ENCODE data around the gene ZNF462.

ZNF462 gene

DNA sequence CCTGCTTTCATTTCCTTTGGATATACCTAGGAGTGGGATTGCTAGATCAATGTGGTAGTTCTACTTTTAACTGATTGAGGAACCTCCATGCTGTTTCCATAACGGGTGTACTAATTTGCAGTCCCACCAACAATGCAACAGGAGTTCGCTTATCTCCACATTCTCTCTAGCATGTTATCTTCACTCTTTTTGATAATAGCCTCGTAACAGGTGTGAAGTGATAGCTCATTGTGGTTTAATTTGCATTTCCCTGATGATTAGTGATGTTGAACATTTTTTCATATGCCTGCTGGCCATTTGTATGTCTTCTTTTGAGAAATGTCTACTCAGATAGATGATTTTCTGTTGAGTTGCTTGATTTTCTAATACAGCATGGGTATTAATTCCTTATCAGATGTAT lies 142.2 kb downstream of the ZNF462 start:
- POLR2A ChIA-PET: no interaction called here
- no peak for TF ChIP-seq SP1 (IDR thresholded peaks at IDR 0.05)
- DNase-seq (ENCODE audit: extremely low spot score): no peak
- CTCF ChIA-PET: no interaction called here

- CTCF ChIA-PET: no interaction called here
- TF ChIP-seq FOXK2 (IDR thresholded peaks at IDR 0.05): no peak
- no peak for TF ChIP-seq ARNT (IDR thresholded peaks at IDR 0.05)
- TF ChIP-seq CTBP1 (IDR thresholded peaks at IDR 0.05; ENCODE audit: borderline replicate concordance): no peak
- TF ChIP-seq TARDBP (IDR thresholded peaks at IDR 0.05): no peak
- no peak for TF ChIP-seq FOXM1 (IDR thresholded peaks at IDR 0.05; ENCODE audit: borderline replicate concordance)
- no peak for TF ChIP-seq SUZ12 (IDR thresholded peaks at IDR 0.05)
- TF ChIP-seq ZNF384 (IDR thresholded peaks at IDR 0.05): no peak
- no peak for TF ChIP-seq ELF4 (IDR thresholded peaks at IDR 0.05)
- POLR2A ChIA-PET: no interaction called here
- no peak for DNase-seq (ENCODE audit: extremely low spot score)
Observed at GRCh38 chr9:107007402-107007801, 144.4 kb downstream of the ZNF462 start.

DNA sequence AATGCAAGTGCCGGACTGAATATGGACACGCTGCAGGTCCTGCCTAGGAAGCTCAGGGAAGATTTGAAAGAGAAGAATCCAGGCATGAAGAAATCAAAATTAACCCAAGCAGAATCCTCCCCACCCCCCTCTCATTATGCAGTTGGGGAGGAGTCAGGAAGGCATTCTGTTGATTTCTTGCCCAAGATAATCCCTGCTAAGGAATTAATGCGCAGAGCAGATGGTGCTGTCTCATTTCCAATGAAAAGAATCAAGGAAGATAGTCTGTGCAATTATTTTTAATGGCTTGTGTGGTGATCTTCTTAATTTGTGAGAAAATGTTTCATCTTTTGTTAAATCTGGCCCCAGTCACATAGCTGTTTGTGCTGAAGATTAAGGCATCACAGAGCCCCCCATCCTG lies 145.0 kb downstream of the ZNF462 start:
- CTCF ChIA-PET: no interaction called here
- TF ChIP-seq SP1 (IDR thresholded peaks at IDR 0.05): no peak
- no peak for TF ChIP-seq HDGF (IDR thresholded peaks at IDR 0.05; ENCODE audit: borderline replicate concordance)
- TF ChIP-seq SUZ12 (IDR thresholded peaks at IDR 0.05): no peak
- no peak for TF ChIP-seq FOXM1 (IDR thresholded peaks at IDR 0.05; ENCODE audit: borderline replicate concordance)
- no peak for TF ChIP-seq ZNF384 (IDR thresholded peaks at IDR 0.05)
- no peak for DNase-seq (ENCODE audit: extremely low spot score)
- POLR2A ChIA-PET: no interaction called here

DNA sequence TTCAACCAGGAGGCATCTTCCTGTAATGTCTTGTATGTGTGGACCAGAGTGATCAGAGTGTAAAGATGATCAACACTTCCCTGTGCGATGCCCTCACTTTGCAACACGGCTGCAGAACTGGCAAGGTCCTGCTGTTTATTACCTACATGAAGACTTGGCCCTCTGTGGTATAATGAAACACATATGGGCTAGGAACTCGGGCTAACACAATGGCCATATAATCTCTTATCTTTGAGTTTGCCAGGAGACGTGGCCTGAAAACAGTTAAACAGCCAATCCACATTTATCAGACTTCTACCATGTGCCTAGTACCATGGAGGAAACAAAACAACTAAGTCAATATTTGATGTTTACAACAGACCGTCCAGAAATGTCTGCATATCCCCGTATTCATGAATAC lies 145.5 kb downstream of the ZNF462 start:
- ChIA-PET CTCF (no interaction called here), POLR2A (no interaction called here)
- DNase-seq (ENCODE audit: extremely low spot score): no peak
- no peak for TF ChIP-seq ELF4 (IDR thresholded peaks at IDR 0.05)
- no peak for TF ChIP-seq SP1 (IDR thresholded peaks at IDR 0.05)
- no peak for TF ChIP-seq TARDBP (IDR thresholded peaks at IDR 0.05)
- TF ChIP-seq FOXM1 (IDR thresholded peaks at IDR 0.05; ENCODE audit: borderline replicate concordance): no peak
- TF ChIP-seq HDGF (IDR thresholded peaks at IDR 0.05; ENCODE audit: borderline replicate concordance): no peak
- TF ChIP-seq, protein P1, sequence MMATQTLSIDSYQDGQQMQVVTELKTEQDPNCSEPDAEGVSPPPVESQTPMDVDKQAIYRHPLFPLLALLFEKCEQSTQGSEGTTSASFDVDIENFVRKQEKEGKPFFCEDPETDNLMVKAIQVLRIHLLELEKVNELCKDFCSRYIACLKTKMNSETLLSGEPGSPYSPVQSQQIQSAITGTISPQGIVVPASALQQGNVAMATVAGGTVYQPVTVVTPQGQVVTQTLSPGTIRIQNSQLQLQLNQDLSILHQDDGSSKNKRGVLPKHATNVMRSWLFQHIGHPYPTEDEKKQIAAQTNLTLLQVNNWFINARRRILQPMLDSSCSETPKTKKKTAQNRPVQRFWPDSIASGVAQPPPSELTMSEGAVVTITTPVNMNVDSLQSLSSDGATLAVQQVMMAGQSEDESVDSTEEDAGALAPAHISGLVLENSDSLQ (IDR thresholded peaks at IDR 0.05): no peak
- TF ChIP-seq FOXA1 (IDR thresholded peaks at IDR 0.05): no peak

DNA sequence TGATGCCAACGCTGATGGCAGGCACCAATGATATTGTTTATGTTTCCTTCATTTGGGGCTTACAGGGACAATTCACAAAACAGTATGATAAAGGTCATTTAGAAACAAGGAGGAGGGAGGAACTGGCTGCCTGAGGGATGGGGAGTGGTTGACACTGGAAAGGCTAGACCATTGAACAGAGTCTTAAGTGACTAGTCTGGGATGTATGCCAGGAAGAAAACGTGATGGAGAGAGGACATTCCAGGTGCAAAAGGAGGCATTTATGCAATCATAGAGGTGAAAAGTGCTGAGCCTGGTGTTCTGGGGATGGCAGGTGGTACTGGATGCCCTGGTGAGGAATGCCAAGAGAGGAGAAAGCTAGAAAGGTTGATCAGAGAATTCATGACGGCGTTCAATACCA lies 153.4 kb downstream of the ZNF462 start:
- ChIA-PET POLR2A (no interaction called here), CTCF (no interaction called here)

DNA sequence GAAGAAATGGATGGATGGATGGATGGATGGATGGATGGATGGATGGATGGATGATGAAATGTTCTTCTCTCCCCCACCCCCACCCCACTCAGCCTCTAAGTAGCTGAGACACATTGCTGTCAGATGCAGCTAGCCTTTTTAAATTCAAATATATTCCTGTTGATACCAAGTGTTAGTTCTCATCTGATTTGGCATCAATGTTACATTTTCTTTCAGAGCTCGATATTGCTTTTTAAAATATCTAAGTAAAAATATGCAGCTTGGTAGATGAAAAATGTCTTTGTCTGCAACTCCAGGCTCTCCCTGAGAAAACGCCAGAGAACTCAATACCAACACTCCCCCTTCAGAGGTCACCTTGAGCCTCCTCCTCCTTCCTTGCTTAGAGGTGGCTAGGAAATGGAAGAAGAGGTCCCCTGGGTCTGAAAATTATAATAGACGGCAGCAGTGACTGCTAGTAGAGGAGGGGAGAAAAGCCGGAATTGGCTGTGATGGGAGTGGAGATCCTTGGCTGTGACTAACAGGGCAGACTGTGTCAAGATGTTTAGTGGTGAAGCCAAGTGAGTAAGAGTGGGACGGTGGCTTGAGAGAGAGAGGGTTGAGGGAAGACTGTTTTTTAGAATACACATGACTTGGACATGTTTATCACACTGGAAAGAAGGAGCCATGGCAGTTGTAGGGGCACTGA lies 156.0 kb downstream of the ZNF462 start:
- DNase-seq (ENCODE audit: extremely low spot score): no peak
- POLR2A ChIA-PET: no interaction called here
- TF ChIP-seq FOXM1 (IDR thresholded peaks at IDR 0.05; ENCODE audit: borderline replicate concordance) (no peak), BHLHE40 (IDR thresholded peaks at IDR 0.05; ENCODE audit: borderline replicate concordance) (no peak)
- CTCF ChIA-PET: no interaction called here

More for the DNA sequence above, 153.4 kb downstream of the ZNF462 start:
- TF ChIP-seq LEF1 (IDR thresholded peaks at IDR 0.05; ENCODE audit: borderline replicate concordance) (no peak), ELF4 (IDR thresholded peaks at IDR 0.05) (no peak), L3MBTL2 (conservative IDR thresholded peaks at IDR 0.05) (no peak), SP1 (IDR thresholded peaks at IDR 0.05) (no peak), NFRKB (IDR thresholded peaks at IDR 0.05) (no peak), TARDBP (IDR thresholded peaks at IDR 0.05) (no peak), ARNT (IDR thresholded peaks at IDR 0.05) (no peak), SUZ12 (IDR thresholded peaks at IDR 0.05) (no peak), FOXK2 (IDR thresholded peaks at IDR 0.05) (no peak), BHLHE40 (IDR thresholded peaks at IDR 0.05; ENCODE audit: borderline replicate concordance) (no peak), FOXA1 (IDR thresholded peaks at IDR 0.05) (no peak), FOXM1 (IDR thresholded peaks at IDR 0.05; ENCODE audit: borderline replicate concordance) (no peak), ZNF384 (IDR thresholded peaks at IDR 0.05) (no peak), HDGF (IDR thresholded peaks at IDR 0.05; ENCODE audit: borderline replicate concordance) (no peak), CTBP1 (IDR thresholded peaks at IDR 0.05; ENCODE audit: borderline replicate concordance) (no peak)
- TF ChIP-seq, protein P1 (IDR thresholded peaks at IDR 0.05): no peak
- DNase-seq (ENCODE audit: extremely low spot score): no peak

DNA sequence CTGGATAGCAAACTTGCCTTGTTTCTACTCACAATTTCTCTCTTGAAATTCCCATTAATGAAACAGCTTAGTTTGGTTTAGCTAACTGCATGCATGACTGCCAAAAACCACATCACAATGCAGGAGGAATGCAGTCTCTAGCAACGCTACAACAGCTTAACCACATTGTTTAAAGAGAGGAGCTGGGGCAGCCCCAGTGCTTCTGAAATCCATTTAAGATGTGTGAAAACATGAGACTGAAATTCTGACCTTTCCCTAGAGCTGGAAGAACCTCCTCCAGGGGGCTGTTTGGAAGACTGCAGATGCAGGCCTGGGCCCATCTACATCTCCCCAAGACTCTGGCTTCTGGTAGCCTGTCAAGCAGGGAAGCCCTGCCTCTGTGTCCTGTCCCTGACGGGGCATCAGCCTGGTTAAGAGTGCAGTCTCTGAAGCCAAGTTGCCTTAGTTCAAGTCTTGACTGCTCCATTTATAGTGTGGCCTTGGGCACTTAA lies 157.1 kb downstream of the ZNF462 start:
- ChIA-PET POLR2A (no interaction called here), CTCF (no interaction called here)
- no peak for DNase-seq (ENCODE audit: extremely low spot score)
- TF ChIP-seq SP1 (IDR thresholded peaks at IDR 0.05): no peak
- TF ChIP-seq TARDBP (IDR thresholded peaks at IDR 0.05): no peak
- TF ChIP-seq LEF1 (IDR thresholded peaks at IDR 0.05; ENCODE audit: borderline replicate concordance): no peak
- no peak for TF ChIP-seq FOXA1 (IDR thresholded peaks at IDR 0.05)
- no peak for TF ChIP-seq BHLHE40 (IDR thresholded peaks at IDR 0.05; ENCODE audit: borderline replicate concordance)
- no peak for TF ChIP-seq SUZ12 (IDR thresholded peaks at IDR 0.05)
- no peak for TF ChIP-seq ARNT (IDR thresholded peaks at IDR 0.05)
- TF ChIP-seq HDGF (IDR thresholded peaks at IDR 0.05; ENCODE audit: borderline replicate concordance): no peak
- TF ChIP-seq FOXK2 (IDR thresholded peaks at IDR 0.05): no peak
- TF ChIP-seq NFRKB (IDR thresholded peaks at IDR 0.05): no peak
- TF ChIP-seq FOXM1 (IDR thresholded peaks at IDR 0.05; ENCODE audit: borderline replicate concordance): no peak
- no peak for TF ChIP-seq ZNF384 (IDR thresholded peaks at IDR 0.05)
- TF ChIP-seq, protein P1 (IDR thresholded peaks at IDR 0.05): no peak
- no peak for TF ChIP-seq ELF4 (IDR thresholded peaks at IDR 0.05)
- no peak for TF ChIP-seq CTBP1 (IDR thresholded peaks at IDR 0.05; ENCODE audit: borderline replicate concordance)
- TF ChIP-seq L3MBTL2 (conservative IDR thresholded peaks at IDR 0.05): no peak
